NOMO-1 treated with dmso at 0.1 percent for 144 hours (cell line): ENCODE data around the gene RARB.

ENCODE experiments used
- DNase-seq: peaks from one replicate; lab custom pipeline; 2025; ENCODE audit not compliant: unreplicated experiment; lab: John Stamatoyannopoulos, UW

The RARB gene

DNA sequence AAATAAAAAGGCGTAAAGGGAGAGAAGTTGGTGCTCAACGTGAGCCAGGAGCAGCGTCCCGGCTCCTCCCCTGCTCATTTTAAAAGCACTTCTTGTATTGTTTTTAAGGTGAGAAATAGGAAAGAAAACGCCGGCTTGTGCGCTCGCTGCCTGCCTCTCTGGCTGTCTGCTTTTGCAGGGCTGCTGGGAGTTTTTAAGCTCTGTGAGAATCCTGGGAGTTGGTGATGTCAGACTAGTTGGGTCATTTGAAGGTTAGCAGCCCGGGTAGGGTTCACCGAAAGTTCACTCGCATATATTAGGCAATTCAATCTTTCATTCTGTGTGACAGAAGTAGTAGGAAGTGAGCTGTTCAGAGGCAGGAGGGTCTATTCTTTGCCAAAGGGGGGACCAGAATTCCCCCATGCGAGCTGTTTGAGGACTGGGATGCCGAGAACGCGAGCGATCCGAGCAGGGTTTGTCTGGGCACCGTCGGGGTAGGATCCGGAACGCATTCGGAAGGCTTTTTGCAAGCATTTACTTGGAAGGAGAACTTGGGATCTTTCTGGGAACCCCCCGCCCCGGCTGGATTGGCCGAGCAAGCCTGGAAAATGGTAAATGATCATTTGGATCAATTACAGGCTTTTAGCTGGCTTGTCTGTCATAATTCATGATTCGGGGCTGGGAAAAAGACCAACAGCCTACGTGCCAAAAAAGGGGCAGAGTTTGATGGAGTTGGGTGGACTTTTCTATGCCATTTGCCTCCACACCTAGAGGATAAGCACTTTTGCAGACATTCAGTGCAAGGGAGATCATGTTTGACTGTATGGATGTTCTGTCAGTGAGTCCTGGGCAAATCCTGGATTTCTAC is at the start of gene RARB:
RARB (plus strand) TSS at position 322 of the 847 bp plus-strand sequence; CDS start at position 791, 469 bp downstream.
- DNase-seq: peak; percentile 71

DNA sequence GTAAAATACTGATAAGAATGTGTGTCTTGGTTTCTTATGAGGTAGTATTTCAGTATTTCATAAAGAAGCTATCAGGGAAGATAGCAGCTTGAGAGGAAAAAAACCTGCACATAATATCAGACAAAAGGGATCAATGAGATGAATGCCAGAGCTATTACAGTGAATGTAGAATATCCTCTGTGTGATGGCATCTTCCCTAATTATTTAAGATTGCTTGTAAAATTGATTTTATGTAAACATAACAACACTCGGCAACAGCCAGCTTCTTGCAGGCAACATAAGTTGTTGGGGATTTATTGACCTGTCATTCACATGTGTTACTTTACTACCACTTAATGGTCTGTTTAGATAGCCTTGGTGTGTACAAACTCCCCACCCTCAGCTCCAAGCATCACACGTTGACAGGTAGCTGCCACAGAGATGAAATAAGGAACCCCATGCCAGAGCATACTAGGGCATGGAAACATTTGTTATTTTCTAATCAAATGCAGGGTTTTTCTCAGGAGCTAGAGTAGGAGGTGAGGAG is 49.2 kb upstream of the RARB start:
- DNase-seq: no peak

DNA sequence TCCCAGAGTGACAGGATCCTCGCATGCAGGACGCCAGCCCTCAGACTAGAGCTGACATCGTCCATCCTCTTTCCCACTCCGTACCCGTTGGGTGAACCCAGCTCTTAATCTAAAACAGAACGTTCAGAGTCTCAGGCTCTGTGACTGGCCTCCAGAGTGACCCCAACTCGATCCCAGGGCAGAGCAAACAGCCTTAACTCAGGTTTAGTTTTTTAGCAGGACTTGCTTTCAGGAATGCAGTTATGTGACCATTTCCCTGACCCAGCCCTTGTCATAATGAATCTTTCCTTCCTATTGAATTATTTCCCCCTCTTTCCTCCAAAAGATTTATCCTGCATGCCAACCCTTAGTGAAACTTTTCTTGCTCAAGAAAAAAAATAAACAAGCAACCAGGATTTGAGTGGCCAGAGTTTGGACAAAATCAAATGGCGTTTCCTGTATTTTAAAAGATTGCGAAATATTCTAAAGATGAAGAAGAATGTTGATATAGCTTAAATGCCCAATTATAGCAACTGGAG is 47.8 kb upstream of the RARB start:
- no peak for DNase-seq

DNA sequence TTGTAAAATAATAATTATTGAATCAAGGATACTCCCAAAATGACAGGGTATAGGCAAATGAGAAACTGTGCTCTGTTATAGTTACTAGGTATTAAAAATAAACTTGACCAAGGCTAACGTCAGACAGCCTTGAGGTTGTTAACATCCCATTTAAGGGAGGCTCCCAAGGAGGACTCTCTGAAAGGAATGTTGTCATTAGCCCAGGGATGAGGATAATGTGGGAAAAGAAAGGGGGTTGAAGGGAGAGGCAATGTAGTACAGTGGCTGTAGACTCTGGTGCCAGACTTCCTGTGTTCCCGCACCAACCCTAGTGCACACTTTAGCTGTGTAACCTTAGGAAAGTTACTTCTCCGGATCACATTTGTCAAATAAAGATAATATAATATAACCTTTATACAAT is 47.0 kb upstream of the RARB start:
- no peak for DNase-seq

DNA sequence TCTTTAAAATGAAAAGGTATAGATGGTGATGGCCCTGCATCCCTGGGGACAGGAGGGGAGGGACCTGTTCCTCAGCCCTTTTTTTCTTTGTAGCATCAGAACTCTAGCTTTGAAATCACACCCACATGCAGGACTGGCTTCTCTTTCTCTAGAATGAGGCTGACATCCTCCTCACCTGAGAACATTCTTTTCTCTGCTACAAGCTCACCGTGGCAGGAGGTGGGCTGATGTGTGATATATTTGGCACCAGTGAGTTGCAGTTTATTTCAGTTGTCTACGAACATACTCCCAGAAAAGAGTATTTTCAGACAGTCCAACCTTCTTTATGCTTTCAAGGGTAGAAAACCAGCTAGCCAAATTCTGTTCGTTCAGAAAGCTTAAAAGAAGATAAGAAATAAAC is 43.6 kb upstream of the RARB start:
- no peak for DNase-seq

DNA sequence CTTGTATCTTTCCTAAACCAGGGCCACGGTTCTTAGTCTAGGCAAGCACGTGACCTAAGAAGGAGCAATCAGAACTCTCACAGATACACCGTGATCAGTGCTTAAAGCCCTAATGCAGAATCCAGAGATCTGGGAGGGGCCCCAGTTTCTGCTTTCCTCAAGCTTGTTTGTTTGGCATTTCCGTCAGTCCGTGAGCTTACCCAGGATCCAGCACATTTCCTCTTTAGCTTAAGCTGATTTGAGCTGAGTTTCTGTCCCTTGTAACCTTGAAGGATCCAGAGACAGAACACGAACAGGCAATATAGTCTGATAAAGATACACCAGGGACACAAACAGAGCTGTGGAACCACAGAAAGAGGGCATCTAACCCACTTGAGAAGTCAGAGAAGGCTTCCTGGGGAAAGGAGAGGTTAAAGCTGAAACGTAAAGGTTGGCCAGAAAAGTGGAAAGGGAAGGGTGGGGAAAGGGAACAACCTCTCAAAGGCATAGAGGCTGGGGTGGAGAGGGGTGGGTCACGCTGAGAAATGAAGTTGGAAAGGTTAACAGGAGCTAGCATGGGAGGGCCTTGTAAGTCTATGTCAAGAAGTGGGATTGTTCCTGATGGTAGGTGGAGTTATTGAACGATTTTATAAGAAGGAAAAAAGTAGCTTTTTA is 42.1 kb upstream of the RARB start:
- DNase-seq: no peak

DNA sequence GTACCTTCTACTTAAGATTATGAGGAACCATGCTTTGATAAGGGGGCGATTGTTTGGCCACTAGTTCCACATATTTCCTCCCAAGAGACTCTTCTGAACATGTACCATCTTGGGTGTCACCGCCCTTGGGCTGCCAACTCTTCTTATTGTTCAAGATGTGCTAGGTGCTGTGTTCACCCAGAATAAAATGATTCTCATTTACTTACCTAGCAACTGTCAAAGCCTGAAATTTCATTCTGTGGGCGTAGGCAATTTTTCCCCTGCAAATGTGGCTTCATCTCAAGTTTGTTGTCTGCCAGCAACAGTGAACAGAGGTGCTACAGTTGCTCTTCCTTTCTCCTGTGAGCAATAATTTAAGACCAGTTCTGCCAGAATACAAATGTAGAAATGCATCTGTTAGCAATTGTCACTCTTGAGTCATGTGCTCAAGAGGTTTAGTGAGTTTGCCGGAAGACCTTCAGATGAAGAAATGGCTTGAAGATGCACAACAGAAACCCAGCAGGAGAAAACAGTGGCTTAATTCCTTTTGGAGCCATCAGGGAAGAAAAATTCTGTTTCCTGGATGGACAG is 41.3 kb upstream of the RARB start:
- DNase-seq: no peak

DNA sequence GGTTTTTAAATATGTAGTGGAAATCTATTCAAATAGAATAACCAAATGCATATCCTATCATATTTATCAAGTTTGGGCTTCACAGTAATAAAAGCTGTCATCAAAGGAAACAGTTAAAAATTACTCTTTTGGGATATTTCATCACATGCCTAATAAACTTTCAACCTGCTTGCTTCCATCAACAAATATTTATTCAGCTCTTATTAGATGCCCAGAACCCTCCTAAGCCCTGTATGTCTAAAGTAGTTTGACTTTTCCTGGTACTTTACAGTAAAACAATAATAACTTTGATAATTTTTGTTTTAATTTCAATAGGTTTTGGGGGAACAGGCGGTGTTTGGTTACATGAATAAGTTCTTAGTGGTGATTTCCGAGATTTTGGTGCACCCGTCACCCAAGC is 37.5 kb upstream of the RARB start:
- no peak for DNase-seq

DNA sequence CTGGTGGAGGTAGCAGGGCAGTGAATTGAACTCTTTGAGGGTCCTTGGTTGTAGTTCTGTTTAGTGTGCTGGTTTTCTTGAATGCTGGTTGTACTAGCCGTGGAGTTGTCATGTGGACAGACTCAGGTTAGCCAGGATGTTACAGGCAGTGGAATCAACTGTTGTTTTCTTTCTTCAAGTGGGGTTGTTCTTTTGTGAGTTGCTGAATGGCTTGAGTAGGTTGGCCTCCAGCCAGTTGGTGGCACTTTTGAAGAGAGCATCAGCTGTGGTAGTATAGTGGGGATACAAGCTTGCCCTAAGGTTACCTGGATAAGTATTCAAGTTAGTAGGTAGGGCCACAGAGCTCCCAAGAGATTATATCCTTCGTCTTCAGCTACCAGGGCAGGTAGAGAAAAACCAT is 31.8 kb upstream of the RARB start:
- DNase-seq: no peak

DNA sequence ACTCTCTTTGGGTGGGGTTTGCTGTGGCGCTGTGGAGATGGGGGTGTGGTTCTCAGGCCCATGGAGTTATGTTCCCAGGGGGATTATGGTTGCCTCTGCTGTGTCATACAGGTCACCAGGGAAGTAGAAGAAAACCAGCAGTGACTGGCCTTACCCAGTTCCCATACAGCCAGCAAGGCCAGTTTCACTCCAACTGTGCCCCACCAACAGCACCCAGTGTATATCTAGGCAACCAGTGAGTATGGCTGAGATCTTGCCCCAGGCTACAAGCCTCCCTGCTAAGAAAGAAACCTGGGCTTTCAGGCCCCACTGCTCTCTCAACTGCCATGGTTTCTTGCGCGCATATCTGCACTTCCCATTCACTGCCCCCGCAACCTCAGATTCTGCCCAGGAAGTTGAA is 31.4 kb upstream of the RARB start:
- DNase-seq: no peak

DNA sequence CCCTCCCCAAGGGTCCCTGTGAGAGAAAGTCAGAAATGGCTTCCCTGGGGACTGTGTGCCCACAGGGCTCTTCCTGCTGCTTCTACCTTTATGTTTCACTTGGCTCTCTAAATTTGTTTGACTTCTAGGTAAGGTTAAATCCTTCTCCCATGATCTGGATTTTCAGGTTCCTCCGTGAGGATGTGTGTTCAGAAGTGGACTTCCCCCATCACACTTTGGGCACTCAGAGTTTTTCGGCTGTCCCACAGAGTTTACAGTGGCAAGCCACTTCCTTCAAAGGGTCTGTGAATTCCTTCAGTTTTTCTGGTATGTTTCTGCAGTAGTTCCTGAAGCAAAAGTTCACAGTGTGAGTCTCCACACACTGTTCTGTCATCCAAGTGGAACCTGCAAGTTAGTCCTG is 30.9 kb upstream of the RARB start:
- DNase-seq: no peak

DNA sequence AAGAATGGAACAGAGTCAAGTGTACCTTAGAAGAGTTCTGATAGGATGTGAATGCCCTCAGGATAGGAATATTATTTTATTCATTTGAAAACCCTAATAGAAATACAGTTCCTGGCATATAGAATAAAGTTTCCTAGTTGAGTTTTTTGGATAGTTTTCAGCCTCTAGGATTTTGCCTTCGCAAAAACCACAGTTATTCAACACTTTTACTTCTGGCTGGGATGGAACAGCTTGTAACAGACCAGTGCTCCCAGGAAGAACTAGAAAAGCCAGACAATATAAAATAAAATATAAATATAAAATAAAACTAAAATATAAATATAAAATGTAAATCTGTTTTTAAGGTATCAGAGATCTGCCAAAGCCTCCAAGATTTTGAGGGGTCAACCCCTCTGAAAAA is 27.5 kb upstream of the RARB start:
- DNase-seq: no peak

DNA sequence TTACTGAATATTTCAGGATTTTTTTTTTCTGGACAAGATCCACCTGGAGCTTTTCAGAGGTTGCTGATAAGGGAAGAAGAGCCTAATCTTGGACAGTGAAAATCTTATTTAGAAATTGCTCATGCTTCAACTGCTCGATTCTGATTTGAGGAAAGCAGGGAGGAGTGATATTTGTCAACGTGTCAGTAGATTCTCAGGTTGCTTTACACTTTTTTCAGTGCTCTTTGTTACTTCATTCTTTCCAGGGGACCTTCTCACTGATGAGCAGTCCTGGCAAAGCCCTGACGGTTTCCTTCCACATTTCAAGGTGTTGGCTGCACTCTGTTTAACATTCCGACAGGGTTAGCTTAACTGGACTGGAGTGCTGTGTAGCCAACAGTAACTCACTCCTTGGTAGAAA is 24.1 kb upstream of the RARB start:
- no peak for DNase-seq

DNA sequence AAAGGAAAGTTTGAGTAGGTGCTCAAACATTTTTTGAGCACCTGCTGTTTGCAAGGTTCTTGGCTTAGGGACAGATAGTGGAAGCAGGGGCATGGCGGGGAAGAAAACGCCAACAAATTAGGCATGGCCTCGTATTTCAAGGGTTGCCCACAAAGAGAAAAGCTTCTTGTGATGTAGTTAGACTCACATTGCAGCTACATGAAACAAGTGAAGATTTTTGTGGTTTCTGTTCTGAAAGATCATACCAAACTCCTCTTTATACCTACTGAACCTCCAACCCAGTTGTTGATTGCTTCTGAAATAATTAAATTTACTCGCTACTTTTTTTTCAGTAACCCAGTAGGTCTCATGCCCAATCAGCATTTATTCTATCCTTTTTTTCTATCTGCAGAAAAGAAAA is 23.5 kb upstream of the RARB start:
- DNase-seq: no peak

DNA sequence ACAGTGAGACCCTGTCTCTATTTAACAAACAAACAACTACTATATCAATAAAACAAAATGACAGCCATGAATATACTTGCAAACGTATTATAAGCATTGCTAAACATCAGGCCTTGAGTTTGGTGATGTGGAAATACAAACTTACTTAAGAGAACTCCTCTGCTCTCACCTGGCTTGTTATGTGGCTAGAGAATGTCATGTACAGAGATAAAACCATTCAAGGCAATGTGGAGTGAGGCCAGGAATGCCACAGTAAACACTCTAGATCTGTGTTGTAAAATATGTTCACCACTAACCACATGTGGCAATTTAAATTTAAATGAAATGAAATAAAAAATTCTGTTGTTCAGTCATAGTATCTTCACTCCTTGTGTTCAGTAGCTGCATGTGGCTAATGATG is 22.7 kb upstream of the RARB start:
- no peak for DNase-seq

DNA sequence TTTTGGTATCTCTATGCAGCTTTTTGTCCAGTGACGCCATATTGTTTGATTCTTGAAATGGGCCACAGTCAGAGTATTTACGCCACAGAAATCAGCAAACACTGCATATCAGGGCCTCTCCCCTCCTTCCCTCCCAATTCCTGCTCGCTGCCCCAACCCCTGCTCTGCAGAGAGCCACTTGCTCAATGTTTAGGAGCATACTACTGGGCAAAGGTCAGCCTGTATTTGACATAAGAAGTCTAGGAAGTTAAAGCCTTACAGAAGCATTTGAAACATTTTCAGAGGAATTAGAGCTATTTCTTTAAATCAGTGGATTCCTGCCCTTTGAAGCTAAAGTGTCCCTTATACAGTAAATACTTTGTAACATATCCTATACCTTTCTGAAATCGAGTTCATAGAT is 17.4 kb upstream of the RARB start:
- DNase-seq: no peak

DNA sequence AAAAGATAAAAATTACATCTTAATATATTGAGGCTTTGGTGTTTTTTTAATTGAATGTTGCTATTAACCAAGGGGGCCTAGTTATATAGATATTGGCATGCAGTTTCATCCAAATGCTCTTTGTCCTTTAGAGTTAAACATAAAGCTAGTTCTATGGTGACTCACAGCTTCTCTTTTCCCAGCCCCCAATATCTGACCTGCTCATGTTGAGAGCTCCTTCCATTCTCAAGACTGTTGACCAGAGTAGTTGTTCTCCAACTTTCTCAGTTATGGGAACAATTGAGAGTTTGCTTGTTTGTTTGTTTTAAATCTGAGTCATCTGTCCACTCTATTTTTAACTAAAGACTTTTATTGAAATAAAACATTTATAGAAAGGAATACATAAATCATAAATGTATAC is 15.8 kb upstream of the RARB start:
- no peak for DNase-seq

DNA sequence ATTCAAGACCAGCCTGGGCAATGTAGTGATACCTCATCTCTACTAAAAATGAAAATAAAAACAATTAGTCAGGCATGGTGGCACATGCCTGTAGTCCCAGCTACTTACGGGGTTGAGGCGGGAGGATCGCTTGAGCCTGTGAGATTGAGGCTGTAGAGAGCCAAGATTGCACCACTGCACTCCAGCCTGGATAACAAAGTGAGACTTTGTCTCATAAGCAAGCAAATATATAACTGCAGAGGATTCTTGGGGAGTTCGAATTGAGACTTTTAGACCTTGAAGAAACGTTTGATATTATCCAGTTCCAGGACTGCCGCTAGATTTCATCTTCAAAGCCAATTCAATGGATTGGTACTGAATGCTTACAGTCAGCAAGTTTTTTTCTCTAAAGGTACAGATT is 11.9 kb upstream of the RARB start:
- no peak for DNase-seq

DNA sequence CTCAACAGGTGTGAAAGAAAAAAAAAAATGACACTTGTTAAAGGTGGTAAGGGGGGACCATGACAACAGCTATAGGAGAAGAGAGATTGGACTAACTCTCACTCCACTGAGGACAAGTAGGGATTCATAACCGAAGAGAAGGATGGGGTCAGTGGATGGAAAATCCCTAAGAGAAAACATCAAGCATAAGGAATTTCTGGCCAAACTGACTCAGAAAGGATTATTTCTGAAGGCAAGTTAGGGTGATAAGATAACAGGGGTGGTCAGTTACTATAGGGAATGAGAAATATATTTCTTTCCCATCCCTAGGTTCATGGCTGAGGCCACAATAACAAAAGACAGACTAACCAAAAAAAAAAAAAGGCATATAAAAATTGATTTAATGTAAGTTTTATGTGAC is 9.5 kb upstream of the RARB start:
- DNase-seq: no peak

DNA sequence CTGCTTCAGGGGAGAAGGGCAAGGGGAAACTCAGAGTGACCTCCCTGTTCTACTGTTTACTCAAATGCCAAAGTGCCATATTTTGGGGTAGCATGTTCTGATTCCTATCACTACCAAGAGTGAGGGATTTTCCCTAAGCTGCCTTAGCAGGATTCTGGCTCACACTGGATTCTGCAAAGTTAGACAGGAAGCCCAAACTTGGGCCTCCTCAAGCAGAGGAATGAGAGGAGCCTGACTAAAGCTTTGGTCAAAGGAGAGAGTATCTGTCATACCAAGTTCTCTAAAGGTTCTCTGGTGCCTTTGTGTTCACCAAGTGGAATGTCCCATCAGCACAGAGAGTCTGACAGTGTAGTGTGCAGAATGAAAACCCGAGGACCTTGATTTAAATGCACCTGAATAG is 8.8 kb upstream of the RARB start:
- no peak for DNase-seq

DNA sequence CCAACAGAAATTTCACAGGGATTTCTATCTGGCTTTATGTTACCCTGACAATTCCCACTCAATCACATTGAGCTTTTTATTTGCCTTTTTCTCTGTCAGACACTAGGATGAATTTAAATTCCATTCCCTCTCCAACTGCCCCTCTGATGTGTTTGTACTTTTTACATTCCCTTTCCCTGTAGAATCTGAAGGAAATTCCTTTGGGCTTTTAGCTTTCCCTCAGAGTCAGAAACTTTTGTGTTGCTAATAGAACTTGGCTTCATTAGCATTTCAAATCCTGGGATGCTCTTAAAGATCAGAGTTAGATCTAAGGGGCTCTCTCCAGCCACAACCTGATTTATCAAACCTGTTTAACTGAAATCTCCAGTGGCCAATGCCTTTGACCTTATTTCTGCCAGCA is 7.9 kb upstream of the RARB start:
- DNase-seq: no peak

DNA sequence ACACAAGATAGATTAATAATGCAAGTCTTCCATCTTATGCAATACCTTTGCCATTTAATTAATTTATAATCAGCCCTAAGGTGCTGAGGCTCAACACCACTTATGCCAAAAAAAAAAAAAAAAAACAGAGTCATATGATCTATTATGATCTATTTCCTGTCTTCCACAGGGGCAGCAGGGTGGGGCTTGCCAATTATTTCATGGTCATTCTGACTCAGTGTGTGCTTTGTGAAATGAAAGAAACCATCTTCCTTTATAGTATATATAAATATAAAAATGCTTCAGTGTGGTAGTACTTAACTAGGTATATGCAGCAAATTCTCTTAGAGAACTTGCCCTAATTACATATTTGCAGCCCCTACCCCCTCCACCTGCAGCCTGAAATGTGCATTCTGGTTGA is 7.2 kb upstream of the RARB start:
- DNase-seq: no peak
